LNCAP (cell line): ENCODE results near the gene NT5DC2.

Experiments used
- TF ChIP-seq, protein P1 (sequence below): fragments of 450-650 bp; IDR thresholded peaks from 2 replicates; pipeline ENCODE4 v1.5.1; 2017; ENCODE audit warnings: mild to moderate bottlenecking

The NT5DC2 gene

DNA sequence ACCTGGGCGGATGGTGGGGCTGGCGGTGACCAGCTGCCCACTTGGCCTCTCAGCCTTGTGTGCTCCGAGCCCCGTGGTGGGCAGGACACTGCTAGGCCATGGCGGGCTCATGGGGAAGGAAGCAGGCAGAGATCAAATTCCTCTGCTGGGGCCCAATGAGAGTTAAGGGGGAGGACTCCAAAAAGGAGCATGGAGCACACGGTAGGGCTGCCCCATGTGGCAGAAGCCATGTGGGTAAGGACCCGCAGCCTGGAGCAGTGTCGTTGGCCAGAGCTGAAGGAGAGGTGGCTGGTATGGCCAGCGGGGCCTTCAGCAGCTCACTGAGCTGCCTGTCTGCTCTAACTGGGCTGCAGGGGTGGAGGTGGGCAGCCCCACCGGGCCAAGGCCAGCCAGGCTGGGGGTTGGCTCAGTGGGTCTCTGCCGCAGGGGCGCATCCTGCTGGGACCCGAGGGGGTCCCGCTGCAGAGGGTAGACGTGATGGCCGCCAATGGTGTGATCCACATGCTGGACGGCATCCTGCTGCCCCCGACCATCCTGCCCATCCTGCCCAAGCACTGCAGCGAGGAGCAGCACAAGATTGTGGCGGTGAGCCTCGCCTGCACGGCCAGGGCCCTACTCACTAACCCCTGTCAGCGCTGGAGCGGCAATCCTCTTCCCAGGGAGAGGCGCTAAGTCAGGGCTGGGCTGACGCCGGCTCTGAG is 27.2 kb downstream of the NT5DC2 start:
- TF ChIP-seq, protein P1, sequence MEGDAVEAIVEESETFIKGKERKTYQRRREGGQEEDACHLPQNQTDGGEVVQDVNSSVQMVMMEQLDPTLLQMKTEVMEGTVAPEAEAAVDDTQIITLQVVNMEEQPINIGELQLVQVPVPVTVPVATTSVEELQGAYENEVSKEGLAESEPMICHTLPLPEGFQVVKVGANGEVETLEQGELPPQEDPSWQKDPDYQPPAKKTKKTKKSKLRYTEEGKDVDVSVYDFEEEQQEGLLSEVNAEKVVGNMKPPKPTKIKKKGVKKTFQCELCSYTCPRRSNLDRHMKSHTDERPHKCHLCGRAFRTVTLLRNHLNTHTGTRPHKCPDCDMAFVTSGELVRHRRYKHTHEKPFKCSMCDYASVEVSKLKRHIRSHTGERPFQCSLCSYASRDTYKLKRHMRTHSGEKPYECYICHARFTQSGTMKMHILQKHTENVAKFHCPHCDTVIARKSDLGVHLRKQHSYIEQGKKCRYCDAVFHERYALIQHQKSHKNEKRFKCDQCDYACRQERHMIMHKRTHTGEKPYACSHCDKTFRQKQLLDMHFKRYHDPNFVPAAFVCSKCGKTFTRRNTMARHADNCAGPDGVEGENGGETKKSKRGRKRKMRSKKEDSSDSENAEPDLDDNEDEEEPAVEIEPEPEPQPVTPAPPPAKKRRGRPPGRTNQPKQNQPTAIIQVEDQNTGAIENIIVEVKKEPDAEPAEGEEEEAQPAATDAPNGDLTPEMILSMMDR, result no peak

DNA sequence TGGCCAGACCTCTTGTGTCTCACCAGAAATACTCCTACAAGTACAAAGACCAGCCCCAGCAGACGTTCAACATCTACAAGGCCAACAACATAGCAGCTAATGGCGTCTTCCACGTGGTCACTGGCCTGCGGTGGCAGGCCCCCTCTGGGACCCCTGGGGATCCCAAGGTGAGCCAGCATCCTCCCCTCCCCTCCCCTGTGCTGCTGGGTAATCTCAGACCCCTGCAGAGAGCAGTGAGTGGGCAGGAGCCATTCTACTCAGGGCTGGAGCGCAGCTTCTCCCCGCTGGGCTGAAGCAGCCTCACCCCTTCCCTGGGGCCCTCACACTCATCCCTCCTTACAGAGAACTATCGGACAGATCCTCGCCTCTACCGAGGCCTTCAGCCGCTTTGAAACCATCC is 28.7 kb downstream of the NT5DC2 start:
- TF ChIP-seq, protein P1, result no peak

DNA sequence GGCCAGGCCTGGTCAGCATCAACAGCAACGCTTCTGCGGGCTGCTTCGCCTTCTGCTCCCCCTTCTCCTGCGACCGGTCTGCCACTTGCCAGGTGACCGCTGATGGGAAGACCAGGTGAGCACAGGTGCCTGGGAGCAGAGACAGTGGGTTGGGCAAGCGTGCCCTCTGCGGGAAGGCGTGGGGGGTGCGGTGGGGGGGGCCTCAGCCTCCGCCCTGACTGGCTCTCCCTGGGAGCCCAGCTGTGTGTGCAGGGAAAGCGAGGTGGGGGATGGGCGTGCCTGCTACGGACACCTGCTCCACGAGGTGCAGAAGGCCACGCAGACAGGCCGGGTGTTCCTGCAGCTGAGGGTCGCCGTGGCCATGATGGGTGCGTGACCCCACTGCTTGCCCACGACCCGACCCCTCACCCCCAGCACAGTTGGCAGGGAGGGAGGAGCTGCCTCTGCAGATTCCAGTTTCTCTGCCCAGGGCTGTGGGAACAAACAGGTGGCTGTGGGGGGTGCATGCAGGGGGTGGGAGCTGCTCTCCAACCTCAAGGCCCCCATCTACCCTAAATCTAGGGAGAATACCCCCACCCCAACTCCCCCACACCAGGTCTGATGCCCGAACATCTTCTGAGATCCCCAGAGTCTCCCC is 29.8 kb downstream of the NT5DC2 start:
- TF ChIP-seq, protein P1, result no peak

DNA sequence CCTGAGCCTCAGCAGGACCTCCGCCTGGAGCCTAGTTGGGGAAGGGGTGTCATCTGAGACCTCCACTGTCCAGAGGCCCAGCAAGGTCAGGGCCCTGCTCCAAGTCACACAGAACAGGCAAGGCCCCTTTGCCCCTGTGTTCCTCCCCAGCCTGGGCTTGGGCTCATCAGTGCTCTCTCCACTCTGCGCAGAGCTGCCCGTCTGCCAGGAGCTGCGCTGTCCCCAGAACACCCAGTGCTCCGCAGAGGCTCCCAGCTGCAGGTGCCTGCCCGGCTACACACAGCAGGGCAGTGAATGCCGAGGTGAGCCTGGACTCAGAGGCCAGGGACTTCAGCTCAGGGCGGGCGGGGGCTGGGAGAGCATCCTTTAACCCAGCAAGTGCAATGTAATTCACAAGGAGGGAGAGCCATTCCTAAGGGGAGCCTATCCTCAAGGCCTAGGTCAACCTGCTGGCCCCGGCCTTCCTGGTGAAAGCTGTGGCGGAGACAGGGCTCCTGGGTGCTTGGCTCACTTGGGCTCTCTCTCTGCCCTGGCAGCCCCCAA is 30.8 kb downstream of the NT5DC2 start:
- TF ChIP-seq, protein P1, result no peak

DNA sequence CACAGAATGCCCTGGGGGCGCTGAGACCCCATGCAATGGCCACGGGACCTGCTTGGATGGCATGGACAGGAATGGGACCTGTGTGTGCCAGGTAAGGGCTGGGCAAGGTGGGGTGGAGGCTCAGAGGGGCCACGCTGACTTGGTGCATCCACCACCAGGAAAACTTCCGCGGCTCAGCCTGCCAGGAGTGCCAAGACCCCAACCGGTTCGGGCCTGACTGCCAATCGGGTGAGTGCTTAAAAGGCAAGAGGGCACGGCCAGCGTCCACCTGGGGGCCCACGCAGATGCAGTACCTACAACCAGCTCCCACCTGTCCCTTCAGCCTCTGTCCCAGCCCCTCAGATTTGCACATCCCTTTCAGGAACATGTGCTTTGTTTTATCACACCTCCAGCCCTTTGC is 31.7 kb downstream of the NT5DC2 start:
- TF ChIP-seq, protein P1, result no peak

DNA sequence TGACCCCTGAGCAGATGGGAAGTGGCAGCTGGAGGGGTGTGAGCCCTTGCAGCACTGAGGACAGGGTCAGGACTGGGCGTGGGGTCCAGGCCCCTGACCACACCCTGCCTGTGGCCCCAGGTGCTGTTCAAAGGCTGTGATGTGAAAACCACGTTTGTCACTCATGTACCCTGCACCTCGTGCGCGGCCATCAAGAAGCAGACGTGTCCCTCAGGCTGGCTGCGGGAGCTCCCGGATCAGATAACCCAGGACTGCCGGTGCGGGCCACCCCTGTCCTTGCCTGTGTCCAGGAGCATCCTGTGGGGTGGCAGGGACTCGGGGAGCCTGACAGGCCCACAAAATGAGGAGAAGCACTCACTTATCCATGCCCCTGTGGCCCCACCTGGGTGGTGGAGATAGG is 32.6 kb downstream of the NT5DC2 start:
- TF ChIP-seq, protein P1, result no peak

DNA sequence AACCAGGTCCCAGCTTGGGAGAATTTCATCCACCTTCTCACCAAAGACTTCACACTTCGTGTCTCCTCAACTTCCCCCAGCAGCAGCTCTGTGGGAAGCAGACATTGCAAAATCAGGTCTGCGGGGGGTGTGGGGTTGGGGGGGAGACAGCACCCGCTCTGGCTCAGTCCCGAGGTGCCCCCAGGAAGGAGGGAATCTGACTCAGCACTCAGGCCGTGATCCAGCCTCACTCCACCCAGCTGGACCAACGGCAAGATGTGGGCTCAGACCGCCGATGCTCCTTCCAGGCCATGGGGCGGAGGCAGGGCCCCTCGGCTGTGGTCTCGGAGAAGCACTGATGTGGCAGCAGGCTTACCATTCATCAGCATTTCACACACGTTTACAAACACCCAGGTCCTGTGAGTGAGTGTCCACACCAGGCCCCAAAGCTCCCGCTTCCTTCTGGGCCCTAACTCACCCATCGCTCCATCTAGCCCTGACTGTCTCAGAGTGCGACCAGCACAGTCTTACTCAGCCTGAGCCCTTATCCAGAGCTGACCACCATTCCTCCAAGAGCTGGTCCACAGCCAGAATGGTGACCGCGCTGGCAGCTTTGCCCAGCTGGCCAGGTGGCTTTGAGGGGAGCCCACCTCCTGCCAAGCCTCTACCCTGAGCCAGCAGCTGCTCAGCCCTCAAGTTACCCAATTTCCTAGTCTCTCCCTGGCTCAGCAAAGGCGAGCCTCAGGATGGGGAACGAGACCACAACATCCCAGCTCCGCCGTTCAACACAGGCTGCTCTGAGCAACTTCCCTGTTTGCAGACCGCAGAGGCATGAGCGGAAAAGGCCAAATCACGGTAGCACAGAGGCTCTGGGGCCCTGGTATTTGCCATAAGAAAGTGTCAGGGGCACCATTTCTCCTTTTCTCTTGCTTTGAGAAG is 35.3 kb downstream of the NT5DC2 start:
- TF ChIP-seq, protein P1, result no peak
